ENCODE measurements around the gene NOS3. TPM values are rescaled to one million over a fixed set of nuclear protein-coding genes. Genes with fewer than 3 reads are reported as not detected.

Gene NOS3
- total RNA-seq, 1 experiment from 2014 or later, result 0.71 TPM

DNA sequence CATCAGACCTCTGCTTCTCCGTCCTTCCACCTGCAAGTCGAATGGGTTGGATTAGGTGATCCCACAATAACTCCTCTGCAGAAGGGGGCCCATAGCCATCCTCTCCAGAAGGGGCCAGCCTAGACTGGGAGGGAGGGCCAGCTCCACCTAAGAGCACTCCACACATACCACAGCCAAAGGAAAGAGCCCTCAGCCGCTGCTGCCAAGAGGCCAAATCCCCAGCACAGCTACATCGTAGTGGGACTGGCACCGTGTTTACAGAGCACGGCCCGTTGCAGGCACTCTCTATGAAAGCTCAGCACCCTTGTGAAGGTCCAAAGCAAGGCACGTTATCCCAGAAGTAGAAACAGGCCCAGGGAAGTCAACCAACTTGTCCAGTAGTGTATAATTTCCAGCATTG is 18.1 kb upstream of the NOS3 start:
- intact Hi-C loops (cut with micrococcal nuclease; ENCODE audit: unreplicated experiment), result no loop called here
- DNase-seq, result no peak
- peaks cover 13% of the 10 kb centered on the region for H3K36me3 Mint-ChIP-seq (ENCODE audit: insufficient read depth, unreplicated experiment)
- no peak overlapping the region for H3K4me3 Mint-ChIP-seq (ENCODE audit: low read depth, unreplicated experiment)
- H3K27ac Mint-ChIP-seq (ENCODE audit: unreplicated experiment), result no peak overlapping the region
- CTCF ChIA-PET, result no interaction called here
- peaks cover 8% of the 10 kb centered on the region for H3K4me1 Mint-ChIP-seq (ENCODE audit: low read depth, unreplicated experiment)
- H3K27me3 Mint-ChIP-seq (ENCODE audit: unreplicated experiment), result peaks cover 76% of the 10 kb centered on the region
- no peak for TF ChIP-seq CTCF (IDR thresholded peaks at IDR 0.05; ENCODE audit: unreplicated experiment)
- BruUV-seq (replicated peaks), result no TSS peak
- H3K9me3 Mint-ChIP-seq (ENCODE audit: low read depth, unreplicated experiment), result no peaks in the 10 kb centered on the region

GRCh38 chr7:150973571-150974451 is 17.0 kb upstream of the NOS3 start:
- TF ChIP-seq CTCF (IDR thresholded peaks at IDR 0.05; ENCODE audit: unreplicated experiment), result no peak

GRCh38 chr7:150974468-150975391 is 16.1 kb upstream of the NOS3 start:
- peak overlapping the region; percentile 79 for H3K4me3 Mint-ChIP-seq (ENCODE audit: low read depth, unreplicated experiment)
- peaks cover 13% of the 10 kb centered on the region for H3K36me3 Mint-ChIP-seq (ENCODE audit: insufficient read depth, unreplicated experiment)
- H3K27me3 Mint-ChIP-seq (ENCODE audit: unreplicated experiment), result peaks cover 76% of the 10 kb centered on the region
- TF ChIP-seq CTCF (IDR thresholded peaks at IDR 0.05; ENCODE audit: unreplicated experiment), result no peak
- H3K9me3 Mint-ChIP-seq (ENCODE audit: low read depth, unreplicated experiment), result no peaks in the 10 kb centered on the region
- H3K4me1 Mint-ChIP-seq (ENCODE audit: low read depth, unreplicated experiment), result peaks cover 8% of the 10 kb centered on the region
- BruUV-seq (replicated peaks), result no TSS peak
- DNase-seq, result peak; percentile 62
- intact Hi-C loops (cut with micrococcal nuclease; ENCODE audit: unreplicated experiment), result no loop called here
- no peak overlapping the region for H3K27ac Mint-ChIP-seq (ENCODE audit: unreplicated experiment)
- CTCF ChIA-PET, result no interaction called here

More at GRCh38 chr7:150973571-150974451, 17.0 kb upstream of the NOS3 start:
- Mint-ChIP-seq H3K4me3 (ENCODE audit: low read depth, unreplicated experiment) (peak overlapping the region; percentile 79), H3K36me3 (ENCODE audit: insufficient read depth, unreplicated experiment) (peaks cover 13% of the 10 kb centered on the region), H3K27me3 (ENCODE audit: unreplicated experiment) (peaks cover 76% of the 10 kb centered on the region), H3K9me3 (ENCODE audit: low read depth, unreplicated experiment) (no peaks in the 10 kb centered on the region), H3K27ac (ENCODE audit: unreplicated experiment) (no peak overlapping the region), H3K4me1 (ENCODE audit: low read depth, unreplicated experiment) (peaks cover 8% of the 10 kb centered on the region)
- CTCF ChIA-PET, result no interaction called here
- DNase-seq, result no peak
- intact Hi-C loops (cut with micrococcal nuclease; ENCODE audit: unreplicated experiment), result no loop called here
- BruUV-seq (replicated peaks), result no TSS peak

DNA sequence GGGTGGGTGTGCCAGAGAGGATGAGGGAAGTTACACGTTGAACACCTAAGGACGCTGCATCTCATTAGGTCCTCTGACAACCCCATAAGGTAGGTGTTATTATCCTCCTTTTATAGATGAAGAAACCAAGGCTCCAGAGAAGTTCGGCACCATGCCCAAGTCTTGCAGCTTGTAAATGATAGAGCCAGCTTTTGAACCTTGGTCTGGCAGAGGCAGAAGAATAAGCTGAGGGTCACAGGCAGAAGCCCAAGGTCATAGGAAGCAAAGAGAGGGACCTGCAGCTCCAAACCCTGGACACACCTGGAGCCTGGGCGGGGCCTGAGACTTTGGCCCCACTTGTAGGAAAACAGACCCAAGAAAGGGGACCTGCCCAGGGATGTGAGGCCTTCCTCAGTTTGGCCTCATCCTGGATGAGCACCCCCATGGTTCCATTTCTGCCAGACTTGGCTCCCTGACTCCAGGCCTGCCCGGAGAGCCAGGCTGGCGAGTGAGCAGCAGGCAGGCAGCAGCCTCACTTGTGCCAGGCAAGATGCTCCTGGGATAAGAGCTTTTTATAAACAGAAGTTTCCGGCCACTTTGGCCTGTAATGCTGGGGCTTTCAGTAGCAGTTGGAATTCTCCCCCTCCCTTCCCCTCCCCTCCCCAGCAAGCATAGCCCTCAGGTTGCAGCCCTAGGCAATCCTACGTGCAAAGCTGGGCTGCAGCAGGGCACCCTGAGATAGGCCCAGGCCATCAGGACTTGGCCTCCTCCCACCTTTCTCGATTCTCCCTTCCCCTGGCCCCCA is 15.1 kb upstream of the NOS3 start:
- CTCF ChIA-PET, result no interaction called here
- Mint-ChIP-seq H3K27me3 (ENCODE audit: unreplicated experiment) (peaks cover 76% of the 10 kb centered on the region), H3K27ac (ENCODE audit: unreplicated experiment) (no peak overlapping the region), H3K36me3 (ENCODE audit: insufficient read depth, unreplicated experiment) (peaks cover 12% of the 10 kb centered on the region), H3K4me3 (ENCODE audit: low read depth, unreplicated experiment) (peak overlapping the region; percentile 79), H3K9me3 (ENCODE audit: low read depth, unreplicated experiment) (no peaks in the 10 kb centered on the region), H3K4me1 (ENCODE audit: low read depth, unreplicated experiment) (peaks cover 8% of the 10 kb centered on the region)
- no TSS peak for BruUV-seq (replicated peaks)
- intact Hi-C loops (cut with micrococcal nuclease; ENCODE audit: unreplicated experiment), result no loop called here
- TF ChIP-seq CTCF (IDR thresholded peaks at IDR 0.05; ENCODE audit: unreplicated experiment), result no peak
- no peak for DNase-seq

Measured in Calu3 (cell line).